Suprapubic skin (tissue), 4 donors: Measurements from ENCODE around the gene NCOA1. TPM values are rescaled to one million over a fixed set of nuclear protein-coding genes. Genes with fewer than 3 reads are reported as not detected.
"Not testable (repeated sequence)": the region's sequence is repeated elsewhere in the genome, so short reads cannot be mapped to it uniquely, and the experiment has no call there.

ENCODE experiments used
- DNase-seq, 2 donors: peaks; one replicate each; pipeline ENCODE4 v3.0.0-alpha.2; 2019; ENCODE audit warnings: low spot score in 2 of 2
- H3K27ac ChIP-seq: fragments of 200-600 bp; sonication (generic); one replicate; pipeline ENCODE4 v1.5.1; 2019
- H3K27me3 ChIP-seq: fragments of 200-600 bp; sonication (generic); one replicate; pipeline ENCODE4 v1.5.1; 2019
- H3K36me3 ChIP-seq: fragments of 200-600 bp; sonication (generic); one replicate; pipeline ENCODE4 v1.5.1; 2019
- H3K4me1 ChIP-seq: fragments of 200-600 bp; sonication (generic); one replicate; pipeline ENCODE4 v1.5.1; 2019
- H3K4me3 ChIP-seq: fragments of 200-600 bp; sonication (generic); one replicate; pipeline ENCODE4 v1.5.1; 2019; ENCODE audit warnings: mild to moderate bottlenecking
- H3K9me3 ChIP-seq: fragments of 200-600 bp; sonication (generic); one replicate; pipeline ENCODE4 v1.5.1; 2019
- CTCF ChIP-seq, 2 donors: fragments of 200-600 bp in 1 of 2; fragments of 450-650 bp in 1 of 2; sonication (generic) in 1 of 2; IDR thresholded peaks; one replicate each; pipeline ENCODE4 v1.5.1; 2016 to 2019; ENCODE audit warnings: antibody characterized with exemption in 2 of 2, mild to moderate bottlenecking in 1 of 2, moderate library complexity in 1 of 2
- EP300 ChIP-seq: sonication (generic); formaldehyde crosslinking; IDR thresholded peaks from one replicate; pipeline ENCODE4 v1.6.1; 2017; ENCODE audit warnings: antibody characterized with exemption
- POLR2A ChIP-seq, 2 donors: fragments of 450-650 bp; IDR thresholded peaks; one replicate each; pipeline ENCODE4 v1.6.1; 2017; ENCODE audit warnings: antibody characterized with exemption in 2 of 2, mild to moderate bottlenecking in 2 of 2, moderate library complexity in 2 of 2
- POLR2AphosphoS5 ChIP-seq, 3 donors: sonication (generic); formaldehyde crosslinking; IDR thresholded peaks; one replicate each; pipeline ENCODE4 v1.6.1; 2017; ENCODE audit warnings: antibody characterized with exemption in 3 of 3
- WGBS: methylation state at CpG from one replicate; pipeline ENCODE4 v1.1.5; 2018; 5-methylcytosine and 5-hydroxymethylcytosine counted together
- total RNA-seq, 4 donors: library from RNA; depleted of rRNA; stranded (reverse); fragments of >200 nt; gene quantifications; one replicate each; pipeline ENCODE4 v1.1.0, GENCODE V29; 2016

NCOA1 gene
- total RNA-seq, 4 donors from 2014 or later = 40.5 to 66.1 (median 47.2) TPM

DNA sequence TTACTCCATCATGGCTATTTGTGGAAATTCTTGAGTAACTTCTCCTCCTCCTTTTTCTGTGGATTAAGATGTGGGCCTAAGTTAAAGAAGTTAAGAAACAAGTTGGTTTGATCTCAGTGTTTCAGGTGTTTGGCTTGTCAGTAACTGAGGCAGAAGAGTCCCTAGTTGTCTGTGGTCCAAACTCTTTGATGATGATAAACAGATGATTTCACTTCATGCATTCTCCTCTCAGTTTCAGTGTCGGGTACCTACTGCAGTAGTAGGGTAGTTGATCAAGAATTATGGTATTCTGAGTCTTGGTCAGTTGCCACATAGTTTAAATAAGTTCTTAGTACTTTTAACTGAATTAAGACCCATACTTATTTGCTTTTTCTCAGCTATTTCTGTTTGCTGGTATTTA lies 85.6 kb downstream of the NCOA1 start:
- Histone ChIP-seq H3K27ac (no peak overlapping the region), H3K36me3 (no peaks in the 10 kb centered on the region), H3K27me3 (no peaks in the 10 kb centered on the region), H3K9me3 (no peaks in the 10 kb centered on the region), H3K4me3 (no peak overlapping the region), H3K4me1 (peaks cover 7% of the 10 kb centered on the region)
- WGBS = 94% methylated on average over 1 of the region's 1 CpG
- DNase-seq = no peak
- no peak for TF ChIP-seq EP300

DNA sequence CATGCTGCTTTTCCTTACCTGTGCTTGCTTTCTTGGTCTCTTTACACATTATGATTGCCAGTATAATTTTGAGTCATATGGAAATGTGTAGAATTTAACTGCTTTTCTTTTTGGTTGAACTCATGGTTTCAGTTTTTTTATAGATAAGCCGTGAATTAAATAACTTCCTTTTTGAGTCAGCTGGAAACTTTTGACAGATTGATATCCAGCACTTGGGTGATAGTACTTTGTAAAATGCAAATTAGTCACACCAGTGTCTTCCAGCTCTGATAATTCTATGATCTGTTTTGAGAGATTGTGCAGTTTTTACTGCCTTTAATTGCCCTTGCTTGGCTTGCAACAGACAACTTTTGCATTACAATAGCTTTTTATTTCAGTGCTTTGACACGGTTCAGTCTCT lies 86.4 kb downstream of the NCOA1 start:
- H3K9me3 ChIP-seq = no peaks in the 10 kb centered on the region
- H3K27me3 ChIP-seq = no peaks in the 10 kb centered on the region
- TF ChIP-seq POLR2A (IDR thresholded peaks at IDR 0.05) (no peak), POLR2AphosphoS5 (IDR thresholded peaks at IDR 0.05) (no peak), CTCF (IDR thresholded peaks at IDR 0.05) (no peak)
- H3K4me3 ChIP-seq = no peak overlapping the region
- no peaks in the 10 kb centered on the region for H3K36me3 ChIP-seq
- WGBS = 27% methylated on average over 2 of the region's 2 CpGs
- H3K4me1 ChIP-seq = peaks cover 7% of the 10 kb centered on the region
- H3K27ac ChIP-seq = no peak overlapping the region
- no peak for DNase-seq

GRCh38 chr2:24579053-24579803 lies 88.2 kb downstream of the NCOA1 start:
- no peak for DNase-seq
- Histone ChIP-seq H3K36me3 (no peaks in the 10 kb centered on the region), H3K9me3 (no peaks in the 10 kb centered on the region), H3K4me3 (no peak overlapping the region), H3K27me3 (no peaks in the 10 kb centered on the region), H3K4me1 (peaks cover 7% of the 10 kb centered on the region), H3K27ac (no peak overlapping the region)
- no peak for TF ChIP-seq POLR2AphosphoS5 (IDR thresholded peaks at IDR 0.05)
- TF ChIP-seq POLR2A (IDR thresholded peaks at IDR 0.05) = no peak
- TF ChIP-seq EP300 = no peak
- no peak for TF ChIP-seq CTCF (IDR thresholded peaks at IDR 0.05)
- 89% methylated on average over 4 of the region's 4 CpGs for WGBS

DNA sequence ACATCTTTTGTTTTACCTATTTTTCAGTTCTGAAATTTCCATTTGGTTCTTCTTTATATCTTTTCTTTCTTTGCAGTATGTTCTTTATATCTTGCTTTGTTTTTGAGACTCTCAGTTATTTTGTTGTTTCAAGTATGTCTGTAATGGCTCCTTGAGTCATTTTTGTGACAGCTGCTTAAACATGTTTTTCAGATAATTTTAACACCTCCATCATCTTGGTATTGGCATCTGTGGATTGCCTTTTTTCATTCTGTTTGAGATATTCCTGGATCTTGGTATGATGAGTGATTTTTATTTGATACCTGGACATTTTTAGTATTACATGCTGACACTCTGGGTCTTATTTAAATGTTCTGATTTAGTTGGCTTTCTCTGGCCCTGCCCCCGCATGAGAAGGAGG lies 89.5 kb downstream of the NCOA1 start:
- no peak for DNase-seq
- H3K4me3 ChIP-seq = no peak overlapping the region
- peaks cover 7% of the 10 kb centered on the region for H3K4me1 ChIP-seq
- H3K9me3 ChIP-seq = no peaks in the 10 kb centered on the region
- H3K36me3 ChIP-seq = no peaks in the 10 kb centered on the region
- TF ChIP-seq EP300 (no peak), POLR2AphosphoS5 (IDR thresholded peaks at IDR 0.05) (no peak), CTCF (IDR thresholded peaks at IDR 0.05) (no peak)
- 95% methylated on average over 1 of the region's 1 CpG for WGBS
- no peak overlapping the region for H3K27ac ChIP-seq
- no peaks in the 10 kb centered on the region for H3K27me3 ChIP-seq

DNA sequence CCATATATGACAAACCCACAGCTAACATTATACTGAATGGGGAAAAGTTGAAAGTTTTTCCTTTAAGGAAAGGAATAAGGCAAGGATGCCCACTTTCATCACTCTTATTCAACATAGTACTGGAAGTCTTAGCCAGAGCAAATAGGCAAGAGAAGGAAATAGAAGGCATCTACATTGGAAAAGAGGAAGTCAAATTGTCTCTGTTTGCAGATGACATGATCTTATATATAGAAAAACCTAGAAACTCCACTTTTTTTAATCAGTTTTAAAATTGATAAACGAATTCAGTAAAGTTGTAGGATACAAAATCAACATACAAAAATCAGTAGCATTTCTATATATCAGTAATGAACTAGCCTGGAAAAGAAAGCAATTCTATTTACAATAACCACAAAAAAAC lies 90.9 kb downstream of the NCOA1 start:
- not testable (repeated sequence) for H3K27me3 ChIP-seq, DNase-seq, H3K4me3 ChIP-seq, H3K27ac ChIP-seq, H3K9me3 ChIP-seq, H3K36me3 ChIP-seq, H3K4me1 ChIP-seq
- WGBS = 88% methylated on average over 1 of the region's 1 CpG

- DNase-seq = no peak
- H3K4me1 ChIP-seq = no peaks in the 10 kb centered on the region
- no peak overlapping the region for H3K4me3 ChIP-seq
- no peaks in the 10 kb centered on the region for H3K27me3 ChIP-seq
- WGBS = 62% methylated on average over 3 of the region's 3 CpGs
- TF ChIP-seq EP300 (no peak), CTCF (IDR thresholded peaks at IDR 0.05) (no peak), POLR2A (IDR thresholded peaks at IDR 0.05) (no peak), POLR2AphosphoS5 (IDR thresholded peaks at IDR 0.05) (no peak)
- peaks cover 15% of the 10 kb centered on the region for H3K36me3 ChIP-seq
- H3K9me3 ChIP-seq = no peaks in the 10 kb centered on the region
- no peak overlapping the region for H3K27ac ChIP-seq
Measured at GRCh38 chr2:24586955-24587354, 95.9 kb downstream of the NCOA1 start.
